Suprapubic skin (tissue), 4 donors: Measurements from ENCODE around the gene KCP. TPM values are rescaled to one million over a fixed set of nuclear protein-coding genes. Genes with fewer than 3 reads are reported as not detected.

Experiments used
- DNase-seq, 2 donors: peaks; one replicate each; pipeline ENCODE4 v3.0.0-alpha.2; 2019; ENCODE audit warnings: low spot score in 2 of 2
- H3K27ac ChIP-seq: fragments of 200-600 bp; sonication (generic); one replicate; pipeline ENCODE4 v1.5.1; 2019
- H3K27me3 ChIP-seq: fragments of 200-600 bp; sonication (generic); one replicate; pipeline ENCODE4 v1.5.1; 2019
- H3K36me3 ChIP-seq: fragments of 200-600 bp; sonication (generic); one replicate; pipeline ENCODE4 v1.5.1; 2019
- H3K4me1 ChIP-seq: fragments of 200-600 bp; sonication (generic); one replicate; pipeline ENCODE4 v1.5.1; 2019
- H3K4me3 ChIP-seq: fragments of 200-600 bp; sonication (generic); one replicate; pipeline ENCODE4 v1.5.1; 2019; ENCODE audit warnings: mild to moderate bottlenecking
- H3K9me3 ChIP-seq: fragments of 200-600 bp; sonication (generic); one replicate; pipeline ENCODE4 v1.5.1; 2019
- EP300 ChIP-seq: sonication (generic); formaldehyde crosslinking; IDR thresholded peaks from one replicate; pipeline ENCODE4 v1.6.1; 2017; ENCODE audit warnings: antibody characterized with exemption
- POLR2A ChIP-seq, 2 donors: fragments of 450-650 bp; IDR thresholded peaks; one replicate each; pipeline ENCODE4 v1.6.1; 2017; ENCODE audit warnings: antibody characterized with exemption in 2 of 2, mild to moderate bottlenecking in 2 of 2, moderate library complexity in 2 of 2
- POLR2AphosphoS5 ChIP-seq, 3 donors: sonication (generic); formaldehyde crosslinking; IDR thresholded peaks; one replicate each; pipeline ENCODE4 v1.6.1; 2017; ENCODE audit warnings: antibody characterized with exemption in 3 of 3
- WGBS: methylation state at CpG from one replicate; pipeline ENCODE4 v1.1.5; 2018; 5-methylcytosine and 5-hydroxymethylcytosine counted together
- total RNA-seq, 4 donors: library from RNA; depleted of rRNA; stranded (reverse); fragments of >200 nt; gene quantifications; one replicate each; pipeline ENCODE4 v1.1.0, GENCODE V29; 2016
- TF ChIP-seq, protein P1 (sequence below), 2 donors: fragments of 200-600 bp in 1 of 2; fragments of 450-650 bp in 1 of 2; sonication (generic) in 1 of 2; IDR thresholded peaks; one replicate each; pipeline ENCODE4 v1.5.1; 2016 to 2019; ENCODE audit warnings: antibody characterized with exemption in 2 of 2, mild to moderate bottlenecking in 1 of 2, moderate library complexity in 1 of 2

KCP gene
- total RNA-seq, 4 donors from 2014 or later: 0.17 to 0.57 (median 0.36) TPM

DNA sequence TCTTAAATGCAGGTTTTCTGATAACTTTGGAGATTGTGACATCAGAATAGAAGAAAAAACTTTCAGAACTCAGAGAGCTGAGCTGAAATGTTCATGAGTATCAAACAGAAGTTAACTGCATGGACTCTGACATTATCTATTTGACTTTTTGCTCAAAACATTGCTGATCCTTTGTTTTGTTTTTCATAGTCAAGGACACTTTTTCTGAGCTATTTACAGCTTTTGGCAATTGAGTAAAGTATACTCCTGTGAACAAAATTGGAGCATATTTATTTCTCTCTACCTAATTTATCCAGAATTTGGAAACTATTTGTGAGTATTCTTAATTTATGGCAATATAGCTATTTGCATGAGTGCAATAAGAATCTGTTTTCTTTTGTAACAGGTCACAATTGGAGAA is 11.1 kb downstream of the KCP start:
- Histone ChIP-seq H3K9me3 (no peaks in the 10 kb centered on the region), H3K4me3 (no peak overlapping the region), H3K36me3 (no peaks in the 10 kb centered on the region), H3K27me3 (no peaks in the 10 kb centered on the region), H3K27ac (no peak overlapping the region), H3K4me1 (no peaks in the 10 kb centered on the region)
- TF ChIP-seq POLR2A (IDR thresholded peaks at IDR 0.05) (no peak), POLR2AphosphoS5 (IDR thresholded peaks at IDR 0.05) (no peak), EP300 (no peak)
- TF ChIP-seq, protein P1, sequence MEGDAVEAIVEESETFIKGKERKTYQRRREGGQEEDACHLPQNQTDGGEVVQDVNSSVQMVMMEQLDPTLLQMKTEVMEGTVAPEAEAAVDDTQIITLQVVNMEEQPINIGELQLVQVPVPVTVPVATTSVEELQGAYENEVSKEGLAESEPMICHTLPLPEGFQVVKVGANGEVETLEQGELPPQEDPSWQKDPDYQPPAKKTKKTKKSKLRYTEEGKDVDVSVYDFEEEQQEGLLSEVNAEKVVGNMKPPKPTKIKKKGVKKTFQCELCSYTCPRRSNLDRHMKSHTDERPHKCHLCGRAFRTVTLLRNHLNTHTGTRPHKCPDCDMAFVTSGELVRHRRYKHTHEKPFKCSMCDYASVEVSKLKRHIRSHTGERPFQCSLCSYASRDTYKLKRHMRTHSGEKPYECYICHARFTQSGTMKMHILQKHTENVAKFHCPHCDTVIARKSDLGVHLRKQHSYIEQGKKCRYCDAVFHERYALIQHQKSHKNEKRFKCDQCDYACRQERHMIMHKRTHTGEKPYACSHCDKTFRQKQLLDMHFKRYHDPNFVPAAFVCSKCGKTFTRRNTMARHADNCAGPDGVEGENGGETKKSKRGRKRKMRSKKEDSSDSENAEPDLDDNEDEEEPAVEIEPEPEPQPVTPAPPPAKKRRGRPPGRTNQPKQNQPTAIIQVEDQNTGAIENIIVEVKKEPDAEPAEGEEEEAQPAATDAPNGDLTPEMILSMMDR (IDR thresholded peaks at IDR 0.05): no peak
- DNase-seq: no peak

DNA sequence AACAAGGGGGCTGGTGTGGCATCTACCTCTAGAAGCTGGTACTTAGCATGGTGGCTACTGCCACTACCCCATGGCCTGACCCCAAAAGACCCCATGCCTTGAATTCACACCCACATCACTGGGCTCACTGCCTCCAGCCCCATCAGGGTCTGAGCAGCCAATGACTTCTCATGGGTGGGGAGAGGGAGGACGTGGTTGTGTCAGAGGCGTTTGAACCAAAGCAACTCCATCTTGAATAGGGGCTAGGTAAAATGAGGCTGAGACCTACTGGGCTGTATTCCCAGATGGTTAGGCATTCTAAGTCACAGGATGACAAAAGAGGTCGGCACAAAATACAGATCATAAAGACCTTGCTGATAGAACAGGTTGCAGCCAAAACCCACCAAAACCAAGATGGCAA is 15.2 kb downstream of the KCP start:
- Histone ChIP-seq H3K36me3 (no peaks in the 10 kb centered on the region), H3K4me1 (peaks cover 18% of the 10 kb centered on the region), H3K4me3 (no peak overlapping the region), H3K27me3 (peaks cover 9% of the 10 kb centered on the region), H3K27ac (no peak overlapping the region), H3K9me3 (no peaks in the 10 kb centered on the region)
- DNase-seq: no peak
- 80% methylated on average over 3 of the region's 3 CpGs for WGBS
- TF ChIP-seq POLR2AphosphoS5 (IDR thresholded peaks at IDR 0.05): no peak
- no peak for TF ChIP-seq EP300
- no peak for TF ChIP-seq POLR2A (IDR thresholded peaks at IDR 0.05)
- TF ChIP-seq, protein P1 (IDR thresholded peaks at IDR 0.05): no peak

DNA sequence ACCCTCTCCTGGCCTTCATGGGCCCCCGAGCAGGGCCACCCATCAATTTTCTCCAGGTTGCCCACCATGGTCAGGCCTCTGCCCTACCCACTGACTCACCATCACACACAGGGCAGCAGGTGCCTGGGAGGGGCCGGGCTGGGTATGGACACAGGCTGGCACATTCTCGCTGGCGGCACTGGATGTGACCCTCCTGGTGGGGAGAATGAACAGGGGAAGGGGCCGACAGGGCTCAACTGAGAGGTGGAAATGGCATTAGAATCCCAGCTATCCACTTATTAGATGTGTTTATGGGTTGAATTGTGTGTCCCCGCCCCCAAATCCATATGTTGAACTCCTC is 16.4 kb downstream of the KCP start:
- no peak for DNase-seq
- Histone ChIP-seq H3K27me3 (peaks cover 9% of the 10 kb centered on the region), H3K36me3 (no peaks in the 10 kb centered on the region), H3K4me3 (no peak overlapping the region), H3K27ac (no peak overlapping the region), H3K9me3 (no peaks in the 10 kb centered on the region), H3K4me1 (peaks cover 19% of the 10 kb centered on the region)
- 100% methylated on average over 1 of the region's 6 CpGs for WGBS
- TF ChIP-seq EP300 (no peak), POLR2A (IDR thresholded peaks at IDR 0.05) (no peak), POLR2AphosphoS5 (IDR thresholded peaks at IDR 0.05) (no peak)
- TF ChIP-seq, protein P1 (IDR thresholded peaks at IDR 0.05): no peak

DNA sequence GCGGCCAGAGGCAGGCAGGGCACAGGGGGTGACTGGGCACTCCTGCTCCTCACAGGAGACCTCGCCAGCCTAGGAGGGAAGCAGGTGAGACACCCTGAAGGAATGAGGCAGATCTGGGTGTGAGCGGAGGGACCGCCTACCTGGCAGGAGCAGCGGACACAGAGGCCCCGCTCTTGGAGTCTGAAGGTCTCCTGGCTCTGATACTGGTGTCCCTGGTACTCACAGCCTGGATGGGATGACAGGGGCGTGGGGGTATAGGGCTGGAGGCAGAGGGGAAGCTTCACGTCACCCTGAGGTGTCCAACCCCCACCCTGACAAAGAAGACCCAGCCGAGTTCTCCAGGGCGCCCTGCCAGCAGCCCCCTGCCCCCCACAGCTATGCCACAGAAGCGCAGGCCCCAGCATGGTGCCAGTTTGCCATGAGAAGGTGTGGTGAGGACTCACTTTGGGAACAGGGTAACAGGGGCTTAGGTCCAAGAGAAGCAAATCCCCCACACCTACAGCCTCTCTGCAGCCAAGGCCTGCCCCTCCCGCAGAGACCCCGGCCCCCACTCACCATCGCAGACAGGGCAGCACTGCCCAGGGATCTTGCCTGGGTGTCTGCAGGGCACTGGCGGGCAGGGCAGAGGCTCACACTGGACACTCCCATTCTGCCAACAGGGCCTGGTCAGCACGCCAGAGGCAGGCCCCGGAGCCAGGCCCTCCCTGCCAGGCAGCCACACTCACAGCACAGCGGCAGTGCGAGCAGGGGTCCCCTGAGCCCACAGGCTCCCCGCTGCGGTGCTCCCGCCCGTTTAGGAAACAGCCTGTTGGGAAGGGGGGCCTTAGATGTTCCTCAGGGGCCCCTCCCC is 17.0 kb downstream of the KCP start:
- Histone ChIP-seq H3K36me3 (no peaks in the 10 kb centered on the region), H3K27me3 (peaks cover 9% of the 10 kb centered on the region), H3K27ac (no peak overlapping the region), H3K9me3 (no peaks in the 10 kb centered on the region), H3K4me1 (peaks cover 19% of the 10 kb centered on the region), H3K4me3 (no peak overlapping the region)
- WGBS: 85% methylated on average over 12 of the region's 23 CpGs
- peak in 1 of 2 donors; percentile 56 for DNase-seq
- TF ChIP-seq EP300: no peak
- no peak for TF ChIP-seq POLR2A (IDR thresholded peaks at IDR 0.05)
- no peak for TF ChIP-seq POLR2AphosphoS5 (IDR thresholded peaks at IDR 0.05)
- TF ChIP-seq, protein P1 (IDR thresholded peaks at IDR 0.05): no peak

DNA sequence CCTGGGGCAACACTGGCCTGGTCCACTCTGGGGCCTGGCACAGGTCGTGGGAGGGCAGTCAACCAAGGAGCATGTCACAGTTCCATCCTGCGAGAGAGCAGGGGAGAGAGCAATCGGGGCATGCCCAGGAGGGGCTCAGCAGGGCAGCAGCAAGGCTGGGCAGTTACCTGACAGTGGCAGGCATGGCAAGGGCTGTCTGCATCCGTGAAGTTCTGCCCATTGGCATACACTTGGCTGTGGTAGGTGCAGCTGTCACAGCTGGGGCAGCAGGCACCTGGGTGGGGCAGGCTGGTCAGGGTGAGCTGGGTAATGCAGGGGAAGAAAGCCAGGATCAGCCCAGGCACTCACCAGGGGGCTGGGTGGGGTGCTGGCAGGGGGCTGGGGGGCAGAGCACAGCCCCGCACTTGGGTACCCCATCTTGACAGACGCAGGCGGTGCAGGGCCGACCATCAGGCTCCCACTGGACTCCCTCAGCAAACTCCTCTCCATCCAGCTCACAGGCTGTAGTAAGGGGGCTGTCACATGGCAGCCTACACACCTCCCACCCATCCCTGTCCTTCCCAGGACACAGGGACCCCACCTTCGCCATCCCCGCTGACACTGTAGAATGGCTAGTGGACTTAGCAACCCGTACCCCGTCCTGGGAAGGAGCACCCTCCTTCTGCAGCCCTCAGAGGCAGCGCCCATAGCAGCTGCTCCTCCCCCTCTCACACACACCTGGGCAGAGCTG is 17.8 kb downstream of the KCP start:
- TF ChIP-seq POLR2A (IDR thresholded peaks at IDR 0.05): no peak
- TF ChIP-seq EP300: no peak
- TF ChIP-seq POLR2AphosphoS5 (IDR thresholded peaks at IDR 0.05): no peak
- TF ChIP-seq, protein P1 (IDR thresholded peaks at IDR 0.05): no peak
- H3K27me3 ChIP-seq: peaks cover 9% of the 10 kb centered on the region
- H3K27ac ChIP-seq: no peak overlapping the region
- H3K9me3 ChIP-seq: no peaks in the 10 kb centered on the region
- 79% methylated on average over 7 of the region's 13 CpGs for WGBS
- no peak overlapping the region for H3K4me3 ChIP-seq
- peaks cover 19% of the 10 kb centered on the region for H3K4me1 ChIP-seq
- peak in 1 of 2 donors; percentile 55 for DNase-seq
- H3K36me3 ChIP-seq: no peaks in the 10 kb centered on the region
